ENCODE results near the gene PSMG3. TPM values are rescaled to one million over a fixed set of nuclear protein-coding genes. Genes with fewer than 3 reads are reported as not detected.

The PSMG3 gene
- total RNA-seq, 4 donors from 2014 or later = 25.4 to 46.4 (median 32.2) TPM

GRCh38 chr7:1608318-1608717 is 38.5 kb upstream of the PSMG3 start:
- intact Hi-C loops (cut with DNase I; ENCODE audit: low total_unique reads) = no loop called here
- H3K27ac ChIP-seq = no peak overlapping the region
- H3K4me3 ChIP-seq = no peak overlapping the region
- peaks cover 6 to 24% (median 22%) of the 10 kb centered on the region in 3 donors for H3K27me3 ChIP-seq
- in situ Hi-C loops (cut with MboI; ENCODE audit: low sequenced_read_pairs in 4 of 4) = no loop called here
- ATAC-seq (no peak), DNase-seq (no peak)
- no peaks in the 10 kb centered on the region for H3K4me1 ChIP-seq
- H3K9me3 ChIP-seq = no peaks in the 10 kb centered on the region
- H3K36me3 ChIP-seq = no peaks in the 10 kb centered on the region
- TF ChIP-seq POLR2A (IDR thresholded peaks at IDR 0.05) (no peak), CTCF (IDR thresholded peaks at IDR 0.05 in 4 of 5, conservative IDR thresholded peaks at IDR 0.05 in 1 of 5) (no peak)

- Histone ChIP-seq H3K4me1 (no peaks in the 10 kb centered on the region), H3K9me3 (no peaks in the 10 kb centered on the region), H3K36me3 (no peaks in the 10 kb centered on the region), H3K27me3 (peaks cover 6 to 24% (median 22%) of the 10 kb centered on the region in 3 donors), H3K27ac (no peak overlapping the region), H3K4me3 (no peak overlapping the region)
- intact Hi-C loops (cut with DNase I; ENCODE audit: low total_unique reads) (no loop called here), in situ Hi-C loops (cut with MboI; ENCODE audit: low sequenced_read_pairs in 4 of 4) (no loop called here)
- TF ChIP-seq POLR2A (IDR thresholded peaks at IDR 0.05) (no peak), CTCF (IDR thresholded peaks at IDR 0.05 in 4 of 5, conservative IDR thresholded peaks at IDR 0.05 in 1 of 5) (no peak)
- no peak for DNase-seq
- ATAC-seq = no peak
Observed at GRCh38 chr7:1607696-1608095, 37.9 kb upstream of the PSMG3 start.

GRCh38 chr7:1607001-1607400 is 37.2 kb upstream of the PSMG3 start:
- H3K27ac ChIP-seq = no peak overlapping the region
- TF ChIP-seq CTCF (IDR thresholded peaks at IDR 0.05 in 4 of 5, conservative IDR thresholded peaks at IDR 0.05 in 1 of 5) = no peak
- TF ChIP-seq POLR2A (IDR thresholded peaks at IDR 0.05) = no peak

GRCh38 chr7:1604383-1604782 is 34.6 kb upstream of the PSMG3 start:
- Histone ChIP-seq H3K27ac (no peak overlapping the region), H3K27me3 (peaks cover 6 to 25% (median 24%) of the 10 kb centered on the region in 3 donors), H3K9me3 (no peaks in the 10 kb centered on the region), H3K4me3 (no peak overlapping the region), H3K36me3 (no peaks in the 10 kb centered on the region), H3K4me1 (no peaks in the 10 kb centered on the region)
- DNase-seq (no peak), ATAC-seq (no peak)
- intact Hi-C loops (cut with DNase I; ENCODE audit: low total_unique reads) (no loop called here), in situ Hi-C loops (cut with MboI; ENCODE audit: low sequenced_read_pairs in 4 of 4) (no loop called here)
- no peak for TF ChIP-seq CTCF (IDR thresholded peaks at IDR 0.05 in 4 of 5, conservative IDR thresholded peaks at IDR 0.05 in 1 of 5)
- no peak for TF ChIP-seq POLR2A (IDR thresholded peaks at IDR 0.05)

More at GRCh38 chr7:1607001-1607400, 37.2 kb upstream of the PSMG3 start:
- in situ Hi-C loops (cut with MboI; ENCODE audit: low sequenced_read_pairs in 4 of 4) (no loop called here), intact Hi-C loops (cut with DNase I; ENCODE audit: low total_unique reads) (no loop called here)
- Histone ChIP-seq H3K36me3 (no peaks in the 10 kb centered on the region), H3K9me3 (no peaks in the 10 kb centered on the region), H3K4me3 (no peak overlapping the region), H3K27me3 (peaks cover 6 to 25% (median 24%) of the 10 kb centered on the region in 3 donors), H3K4me1 (no peaks in the 10 kb centered on the region)
- DNase-seq = no peak
- no peak for ATAC-seq

Measured in gastrocnemius medialis (tissue), 4 donors.